Osteoblast (primary cell): ENCODE results near the gene MLN. TPM values are rescaled to one million over a fixed set of nuclear protein-coding genes. Genes with fewer than 3 reads are reported as not detected.
"Not testable (repeated sequence)": the region's sequence is repeated elsewhere in the genome, so short reads cannot be mapped to it uniquely, and the experiment has no call there.

ENCODE experiments used
- DNase-seq: peaks from one replicate; pipeline ENCODE4 v3.0.0; 2011; ENCODE audit warnings: low spot score, mixed read lengths; ENCODE audit not compliant: insufficient read length; ENCODE audit errors: missing footprints
- H2AFZ ChIP-seq: 2 replicates; pipeline ENCODE4 v1.6.0; 2011; ENCODE audit warnings: mild to moderate bottlenecking, low read length
- H3K27ac ChIP-seq: 2 replicates; pipeline ENCODE4 v1.5.1; 2011; ENCODE audit warnings: mild to moderate bottlenecking, low read depth, low read length, moderate library complexity
- H3K27me3 ChIP-seq: 2 replicates; pipeline ENCODE4 v1.6.0; 2012; ENCODE audit warnings: mild to moderate bottlenecking, control low read depth, inconsistent platforms, low read length, moderate library complexity; ENCODE audit not compliant: insufficient read depth
- H3K36me3 ChIP-seq: 2 replicates; pipeline ENCODE4 v1.5.1; 2011; ENCODE audit warnings: mild to moderate bottlenecking, low read length, control low read depth, moderate library complexity; ENCODE audit not compliant: insufficient read depth
- H3K4me1 ChIP-seq: 2 replicates; pipeline ENCODE4 v1.5.1; 2011; ENCODE audit warnings: mild to moderate bottlenecking, low read length, control low read depth, moderate library complexity; ENCODE audit not compliant: insufficient read depth
- H3K4me2 ChIP-seq: 2 replicates; pipeline ENCODE4 v1.6.0; 2011; ENCODE audit warnings: mild to moderate bottlenecking, low read length; ENCODE audit not compliant: insufficient read depth
- H3K4me3 ChIP-seq: fragments of 200-600 bp; sonication (generic); 3 replicates; pipeline ENCODE4 v1.5.1; 2012; ENCODE audit warnings: mild to moderate bottlenecking, low read length, inconsistent platforms; ENCODE audit not compliant: insufficient read depth
- H3K79me2 ChIP-seq: 2 replicates; pipeline ENCODE4 v1.6.0; 2012; ENCODE audit warnings: mild to moderate bottlenecking, low read length, control low read depth, inconsistent platforms; ENCODE audit not compliant: insufficient read depth
- H3K9me3 ChIP-seq: 2 replicates; pipeline ENCODE4 v1.5.1; 2011; ENCODE audit warnings: low read depth, low read length, control low read depth
- H4K20me1 ChIP-seq: 2 replicates; pipeline ENCODE4 v1.6.0; 2012; ENCODE audit warnings: mild to moderate bottlenecking, low read length, control low read depth; ENCODE audit not compliant: insufficient read depth
- CTCF ChIP-seq: IDR thresholded peaks from 2 replicates; pipeline ENCODE4 v1.5.1; 2011; ENCODE audit warnings: mild to moderate bottlenecking, low read depth, low read length, moderate library complexity; ENCODE audit errors: extremely low read depth
- total RNA-seq: library from RNA; depleted of rRNA; stranded (reverse); fragments of >200 nt; gene quantifications from 2 replicates; pipeline ENCODE4 v1.2.3, GENCODE V29; 2012

Gene MLN
- total RNA-seq, 1 donor = not detected

- TF ChIP-seq CTCF = no peak
- DNase-seq = peak; percentile 88
- H3K36me3 ChIP-seq = no peaks in the 10 kb centered on the region
- H4K20me1 ChIP-seq = no peaks in the 10 kb centered on the region
- H3K27ac ChIP-seq = no peak overlapping the region
- no peaks in the 10 kb centered on the region for H3K27me3 ChIP-seq
- H3K4me2 ChIP-seq = no peak overlapping the region
- H3K79me2 ChIP-seq = no peaks in the 10 kb centered on the region
- peaks cover 24% of the 10 kb centered on the region for H3K4me1 ChIP-seq
- no peaks in the 10 kb centered on the region for H3K9me3 ChIP-seq
- H3K4me3 ChIP-seq = no peak overlapping the region
- no peak overlapping the region for H2AFZ ChIP-seq
Observed at GRCh38 chr6:33834401-33835392, 30.9 kb upstream of the MLN start.

- Histone ChIP-seq H3K9me3 (no peaks in the 10 kb centered on the region), H3K27me3 (peaks cover 2% of the 10 kb centered on the region), H2AFZ (no peak overlapping the region), H3K4me3 (no peak overlapping the region), H3K4me1 (peaks cover 13% of the 10 kb centered on the region), H3K36me3 (no peaks in the 10 kb centered on the region), H3K4me2 (no peak overlapping the region), H3K79me2 (no peaks in the 10 kb centered on the region), H3K27ac (no peak overlapping the region), H4K20me1 (no peaks in the 10 kb centered on the region)
- DNase-seq = no peak
- no peak for TF ChIP-seq CTCF
Observed at GRCh38 chr6:33833599-33833998, 29.8 kb upstream of the MLN start.

GRCh38 chr6:33832831-33833230 lies 29.0 kb upstream of the MLN start:
- DNase-seq, H3K27me3 ChIP-seq, H3K36me3 ChIP-seq, H4K20me1 ChIP-seq, H3K27ac ChIP-seq, H3K9me3 ChIP-seq, H3K4me3 ChIP-seq, H3K4me2 ChIP-seq, H3K79me2 ChIP-seq, H2AFZ ChIP-seq, H3K4me1 ChIP-seq: not testable (repeated sequence)

GRCh38 chr6:33831725-33832124 lies 27.9 kb upstream of the MLN start:
- H3K36me3 ChIP-seq, H3K4me2 ChIP-seq, H4K20me1 ChIP-seq, H3K9me3 ChIP-seq, H3K27me3 ChIP-seq, H3K79me2 ChIP-seq, H3K4me3 ChIP-seq, H3K27ac ChIP-seq, DNase-seq, H2AFZ ChIP-seq: not testable (repeated sequence)
- H3K4me1 ChIP-seq = peaks cover 10% of the 10 kb centered on the region

- no peaks in the 10 kb centered on the region for H4K20me1 ChIP-seq
- no peak for TF ChIP-seq CTCF
- DNase-seq = peak; percentile 41
- H2AFZ ChIP-seq = no peak overlapping the region
- H3K4me1 ChIP-seq = peaks cover 10% of the 10 kb centered on the region
- H3K4me2 ChIP-seq = no peak overlapping the region
- no peaks in the 10 kb centered on the region for H3K9me3 ChIP-seq
- no peaks in the 10 kb centered on the region for H3K36me3 ChIP-seq
- H3K4me3 ChIP-seq = no peak overlapping the region
- H3K27me3 ChIP-seq = peaks cover 8% of the 10 kb centered on the region
- no peaks in the 10 kb centered on the region for H3K79me2 ChIP-seq
- no peak overlapping the region for H3K27ac ChIP-seq
Observed at GRCh38 chr6:33830635-33831240, 26.9 kb upstream of the MLN start.
